Right lobe of liver (tissue), 6 donors: ENCODE measurements around the gene TMEM33. TPM values are rescaled to one million over a fixed set of nuclear protein-coding genes. Genes with fewer than 3 reads are reported as not detected.
"Not testable (repeated sequence)": the region's sequence is repeated elsewhere in the genome, so short reads cannot be mapped to it uniquely, and the experiment has no call there.

Source experiments
- ATAC-seq, 4 donors: fragments of 200-7000 bp; cut with Tn5 transposase; one replicate each; pipeline ENCODE4 v1.9.1; 2020; ENCODE audit warnings: mild to moderate bottlenecking in 4 of 4, moderate library complexity in 4 of 4
- DNase-seq, 3 donors: peaks; one replicate each; pipeline ENCODE4 v3.0.0-alpha.2; 2020
- H3K27ac ChIP-seq, 3 donors: fragments of 200-600 bp; one replicate each; pipeline ENCODE4 v1.8.0; 2022
- H3K27me3 ChIP-seq, 2 donors: fragments of 200-600 bp; one replicate each; pipeline ENCODE4 v1.8.0; 2022
- H3K36me3 ChIP-seq, 4 donors: fragments of 200-600 bp; sonication (generic) in 1 of 4; one replicate each; pipeline versions ENCODE4 v1.5.1 to v1.8.0; 2017 to 2022; ENCODE audit warnings: control low read depth in 1 of 4
- H3K4me1 ChIP-seq, 4 donors: fragments of 200-600 bp; sonication (generic) in 1 of 4; one replicate each; pipeline versions ENCODE4 v1.5.1 to v1.8.0; 2017 to 2022; ENCODE audit warnings: control low read depth in 1 of 4
- H3K4me3 ChIP-seq, 3 donors: fragments of 200-600 bp; one replicate each; pipeline ENCODE4 v1.8.0; 2022
- H3K9me3 ChIP-seq, 4 donors: fragments of 200-600 bp; sonication (generic) in 1 of 4; one replicate each; pipeline versions ENCODE4 v1.5.1 to v1.8.0; 2017 to 2022; ENCODE audit warnings: control low read depth in 1 of 4
- POLR2A ChIP-seq: fragments of 450-650 bp; IDR thresholded peaks from one replicate; pipeline ENCODE4 v1.6.1; 2017; ENCODE audit warnings: antibody characterized with exemption, mild to moderate bottlenecking
- WGBS: methylation state at CpG from one replicate; pipeline ENCODE4 v1.1.6; 2018; ENCODE audit warnings: low coverage, low lambda C conversion rate; ENCODE audit not compliant: insufficient coverage; ENCODE audit errors: missing lambda C conversion rate; 5-methylcytosine and 5-hydroxymethylcytosine counted together
- intact Hi-C, 2 donors: fragments of 100-400 bp; cut with DNase I; formaldehyde crosslinking; loops; one replicate each; pipeline versions ENCODE4 v1.11.2 to v1.14.1; 2022
- total RNA-seq, 6 experiments: library from RNA; depleted of rRNA in 2 of 6; stranded (reverse); fragments of >200 nt in 2 of 6; fragmentation: NEBNext Ultra II Directional in 3 of 6; extraction: Animal tissue kit (Norgen Biotek cat#: 25700) in 3 of 6; gene quantifications; one replicate each; pipeline versions ENCODE4 v1.1.0 to v1.2.4, GENCODE V29; 2016 to 2023
- TF ChIP-seq, protein P1 (sequence below), 4 donors: fragments of 200-600 bp in 3 of 4; fragments of 450-650 bp in 1 of 4; IDR thresholded peaks; one replicate each; pipeline versions ENCODE4 v1.5.1 to v1.8.0; 2016 to 2022; ENCODE audit warnings: antibody characterized with exemption in 4 of 4, mild to moderate bottlenecking in 2 of 4
- donor health status: DM: no; HTN: yes; CAD: no.
- donor health status: DM: no; HTN: no; CAD: no.
- donor health status: DM: no; HTN: no; CAD: no.
- donor health status: DM: no; HTN: yes; CAD: no.
- donor health status: DM: no; HTN: yes; CAD: no.

TMEM33 gene
- total RNA-seq, 6 experiments from 2014 or later = 48.9 to 82.7 (median 60.8) TPM

DNA sequence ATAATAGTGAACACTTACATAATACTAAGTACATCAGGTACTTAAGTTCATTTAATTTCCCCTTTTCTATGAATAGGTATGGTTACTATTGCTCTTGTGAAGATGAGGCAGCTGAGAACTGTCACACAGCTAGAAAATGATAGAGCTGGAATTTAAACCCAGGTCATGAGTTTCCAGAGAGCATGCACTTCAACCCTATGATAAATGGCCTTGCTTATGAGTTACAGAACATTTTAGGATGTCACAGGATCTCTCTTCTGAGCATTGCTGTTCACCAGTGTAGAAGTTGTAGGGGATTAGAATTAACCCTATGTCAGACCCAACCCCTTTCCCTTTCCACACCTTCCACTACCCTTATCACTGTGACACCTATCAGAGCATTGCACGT, 46.5 kb upstream of the TMEM33 start:
- Histone ChIP-seq H3K9me3 (no peaks in the 10 kb centered on the region), H3K27ac (no peak overlapping the region), H3K36me3 (no peaks in the 10 kb centered on the region), H3K4me1 (peaks cover 0 to 32% (median 15%) of the 10 kb centered on the region in 4 donors), H3K27me3 (no peaks in the 10 kb centered on the region), H3K4me3 (no peak overlapping the region)
- WGBS = 44% methylated on average over 1 of the region's 1 CpG
- intact Hi-C loops = loop anchor here in 1 of 2 donors (10.0 kb wide), 1 partner anchor 194 kb away; no protein-coding TSS in a partner anchor
- TF ChIP-seq, protein P1, sequence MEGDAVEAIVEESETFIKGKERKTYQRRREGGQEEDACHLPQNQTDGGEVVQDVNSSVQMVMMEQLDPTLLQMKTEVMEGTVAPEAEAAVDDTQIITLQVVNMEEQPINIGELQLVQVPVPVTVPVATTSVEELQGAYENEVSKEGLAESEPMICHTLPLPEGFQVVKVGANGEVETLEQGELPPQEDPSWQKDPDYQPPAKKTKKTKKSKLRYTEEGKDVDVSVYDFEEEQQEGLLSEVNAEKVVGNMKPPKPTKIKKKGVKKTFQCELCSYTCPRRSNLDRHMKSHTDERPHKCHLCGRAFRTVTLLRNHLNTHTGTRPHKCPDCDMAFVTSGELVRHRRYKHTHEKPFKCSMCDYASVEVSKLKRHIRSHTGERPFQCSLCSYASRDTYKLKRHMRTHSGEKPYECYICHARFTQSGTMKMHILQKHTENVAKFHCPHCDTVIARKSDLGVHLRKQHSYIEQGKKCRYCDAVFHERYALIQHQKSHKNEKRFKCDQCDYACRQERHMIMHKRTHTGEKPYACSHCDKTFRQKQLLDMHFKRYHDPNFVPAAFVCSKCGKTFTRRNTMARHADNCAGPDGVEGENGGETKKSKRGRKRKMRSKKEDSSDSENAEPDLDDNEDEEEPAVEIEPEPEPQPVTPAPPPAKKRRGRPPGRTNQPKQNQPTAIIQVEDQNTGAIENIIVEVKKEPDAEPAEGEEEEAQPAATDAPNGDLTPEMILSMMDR (IDR thresholded peaks at IDR 0.05) = no peak
- TF ChIP-seq POLR2A = no peak
- ATAC-seq (peak in 3 of 4 donors; percentile 18 to 41 (median 24)), DNase-seq (no peak)

DNA sequence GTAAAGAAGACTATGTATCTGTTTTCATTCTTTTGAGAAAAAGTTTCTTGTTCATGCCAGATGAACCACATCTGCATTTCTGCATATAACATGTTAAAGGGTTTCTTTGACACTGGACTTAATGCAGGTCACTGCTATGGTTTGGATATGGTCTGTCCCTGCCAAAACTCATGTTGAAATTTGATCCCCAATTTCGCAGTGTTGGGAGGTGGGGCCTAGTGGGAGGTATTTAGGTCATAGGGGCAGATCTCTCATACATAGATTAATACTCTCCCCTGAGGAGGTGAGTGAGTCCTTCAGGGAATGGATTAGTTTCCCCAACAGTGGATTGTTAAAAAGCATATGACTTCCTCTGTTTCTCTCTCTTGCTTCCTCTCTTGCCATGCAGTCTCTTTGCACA, 45.9 kb upstream of the TMEM33 start:
- Histone ChIP-seq H3K4me3 (no peak overlapping the region), H3K36me3 (no peaks in the 10 kb centered on the region), H3K9me3 (no peaks in the 10 kb centered on the region), H3K27me3 (no peaks in the 10 kb centered on the region), H3K4me1 (peaks cover 0 to 27% (median 13%) of the 10 kb centered on the region in 4 donors), H3K27ac (no peak overlapping the region)
- TF ChIP-seq, protein P1 (IDR thresholded peaks at IDR 0.05) = no peak
- TF ChIP-seq POLR2A = no peak
- intact Hi-C loops = loop anchor here in 1 of 2 donors (10.0 kb wide), 1 partner anchor 195 kb away; no protein-coding TSS in a partner anchor
- DNase-seq = no peak
- peak; percentile 50 to 77 (median 67) for ATAC-seq
- 36% methylated on average over 1 of the region's 1 CpG for WGBS

DNA sequence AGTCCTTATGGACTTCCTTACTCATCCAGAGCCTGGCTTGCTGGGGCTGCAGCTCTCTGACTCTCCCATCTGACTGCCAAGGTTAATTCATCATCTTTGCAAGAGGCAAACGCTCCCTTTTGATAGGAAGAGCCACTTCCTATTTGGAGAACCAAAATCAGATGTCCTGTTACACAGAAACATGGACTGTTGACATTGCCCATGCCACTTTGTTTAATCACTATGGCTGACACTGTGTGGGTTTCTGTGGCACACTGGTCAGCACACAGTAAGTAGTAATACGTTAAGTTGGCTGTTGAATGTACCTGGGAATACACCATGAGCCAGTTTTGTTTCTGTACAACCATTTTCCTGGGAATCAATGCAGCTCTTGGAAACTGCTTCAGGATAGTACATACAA, 45.1 kb upstream of the TMEM33 start:
- H3K4me1 ChIP-seq = peaks cover 0 to 23% (median 11%) of the 10 kb centered on the region in 4 donors
- H3K36me3 ChIP-seq = no peaks in the 10 kb centered on the region
- no peak for DNase-seq
- no peaks in the 10 kb centered on the region for H3K27me3 ChIP-seq
- ATAC-seq = peak in 2 of 4 donors; percentile 33 to 68
- H3K4me3 ChIP-seq = no peak overlapping the region
- 15% methylated on average over 2 of the region's 2 CpGs for WGBS
- intact Hi-C loops = no loop called here
- H3K9me3 ChIP-seq = no peaks in the 10 kb centered on the region
- TF ChIP-seq, protein P1 (IDR thresholded peaks at IDR 0.05) = no peak
- no peak for TF ChIP-seq POLR2A
- H3K27ac ChIP-seq = no peak overlapping the region

DNA sequence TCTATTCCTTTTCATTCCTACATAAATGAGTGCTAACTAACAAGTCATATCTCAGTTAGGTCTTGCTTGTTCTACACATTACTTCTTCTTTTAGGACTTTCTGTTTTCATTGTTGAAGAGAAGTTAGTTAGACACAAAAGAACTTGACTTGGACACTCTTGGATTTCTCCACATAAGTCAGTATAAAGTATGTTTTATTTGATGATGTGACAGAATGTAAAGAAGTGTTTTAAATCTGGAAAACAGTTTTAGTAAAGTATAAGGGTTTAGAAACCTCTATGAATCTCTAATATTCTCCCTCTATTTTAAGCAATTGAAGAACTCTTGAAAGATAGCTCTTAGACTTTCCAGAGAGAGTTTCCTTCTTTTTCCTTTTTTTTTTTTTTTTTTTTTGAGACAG, 38.6 kb upstream of the TMEM33 start:
- DNase-seq = no peak
- no peaks in the 10 kb centered on the region for H3K4me1 ChIP-seq
- intact Hi-C loops = no loop called here
- no peak for TF ChIP-seq POLR2A
- TF ChIP-seq, protein P1 (IDR thresholded peaks at IDR 0.05) = no peak
- ATAC-seq = no peak
- no peak overlapping the region for H3K27ac ChIP-seq
- no peaks in the 10 kb centered on the region for H3K27me3 ChIP-seq
- H3K9me3 ChIP-seq = no peaks in the 10 kb centered on the region
- H3K36me3 ChIP-seq = no peaks in the 10 kb centered on the region
- no peak overlapping the region for H3K4me3 ChIP-seq

DNA sequence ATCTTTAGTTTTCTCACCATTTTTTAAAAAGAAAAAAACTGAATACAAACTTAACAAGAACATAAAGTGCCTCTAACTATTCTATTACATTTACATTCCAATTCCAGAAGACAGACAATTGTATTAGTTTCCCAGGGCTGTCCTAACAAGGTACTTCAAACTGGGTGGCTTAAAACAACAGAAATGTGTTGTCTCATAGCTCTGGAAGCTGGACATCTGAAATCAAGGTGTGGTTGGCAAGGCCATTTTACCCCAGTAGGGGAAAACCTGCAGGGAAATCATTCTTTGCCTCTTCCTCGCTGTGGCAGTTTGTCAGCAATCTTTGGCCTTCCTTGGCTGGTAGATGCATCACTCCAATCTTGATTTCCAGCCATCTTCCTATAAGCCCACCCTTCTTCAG, 37.5 kb upstream of the TMEM33 start:
- WGBS = 60% methylated on average over 1 of the region's 1 CpG
- no peak overlapping the region for H3K27ac ChIP-seq
- intact Hi-C loops = no loop called here
- H3K9me3 ChIP-seq = no peaks in the 10 kb centered on the region
- DNase-seq = no peak
- no peaks in the 10 kb centered on the region for H3K27me3 ChIP-seq
- no peak overlapping the region for H3K4me3 ChIP-seq
- H3K4me1 ChIP-seq = no peaks in the 10 kb centered on the region
- peak in 1 of 4 donors; percentile 28 for ATAC-seq
- no peak for TF ChIP-seq POLR2A
- TF ChIP-seq, protein P1 (IDR thresholded peaks at IDR 0.05) = no peak
- no peaks in the 10 kb centered on the region for H3K36me3 ChIP-seq

DNA sequence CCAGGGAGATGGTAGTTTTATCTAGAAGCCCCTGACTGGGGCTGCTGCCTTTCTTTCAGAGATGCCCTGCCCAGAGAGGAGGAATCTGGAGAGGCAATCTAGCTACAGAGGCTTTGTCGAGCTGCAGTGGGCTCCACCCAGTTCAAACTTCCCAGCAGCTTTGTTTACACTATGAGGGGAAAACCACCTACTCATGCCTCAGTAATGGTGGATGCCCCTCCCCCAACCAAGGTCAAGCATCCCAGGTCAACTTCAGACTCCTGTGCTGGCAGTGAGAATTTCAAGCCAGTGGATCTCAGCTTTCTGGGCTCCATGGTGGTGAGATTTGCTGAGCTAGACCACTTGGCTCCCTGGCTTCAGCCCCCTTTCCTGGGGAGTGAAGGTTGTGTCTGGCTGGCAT, 26.1 kb upstream of the TMEM33 start:
- ATAC-seq, DNase-seq, H3K27me3 ChIP-seq, intact Hi-C loops, H3K9me3 ChIP-seq, H3K4me3 ChIP-seq, H3K36me3 ChIP-seq, H3K4me1 ChIP-seq, H3K27ac ChIP-seq: not testable (repeated sequence)
- 0% methylated on average over 1 of the region's 1 CpG for WGBS
